K562 (cell line): ENCODE measurements around the gene IFT122. TPM values are rescaled to one million over a fixed set of nuclear protein-coding genes. Genes with fewer than 3 reads are reported as not detected.
A peak's percentile ranks its signal among the peaks of the same experiment; 100 is the strongest.

Source experiments
- ATF7 ChIP-seq: fragments of 450-650 bp; IDR thresholded peaks from 2 replicates; pipeline ENCODE4 v1.7.1; 2014; ENCODE audit warnings: mild to moderate bottlenecking, moderate library complexity
- BRD9 ChIP-seq: fragments of 450-650 bp; IDR thresholded peaks from 2 replicates; pipeline ENCODE4 v1.6.1; 2018; ENCODE audit warnings: low read depth; ENCODE audit not compliant: partially characterized antibody
- CBFA2T3 ChIP-seq: fragments of 450-650 bp; IDR thresholded peaks from 2 replicates; pipeline ENCODE4 v1.6.1; 2017
- DACH1 ChIP-seq: fragments of 450-650 bp; IDR thresholded peaks from 2 replicates; pipeline ENCODE4 v1.6.1; 2018; ENCODE audit not compliant: partially characterized antibody
- MCM3 ChIP-seq: fragments of 450-650 bp; IDR thresholded peaks from 2 replicates; pipeline ENCODE4 v1.6.1; 2016
- MEIS2 ChIP-seq: fragments of 450-650 bp; IDR thresholded peaks from 2 replicates; pipeline ENCODE4 v1.6.1; 2014; ENCODE audit warnings: mild to moderate bottlenecking; ENCODE audit not compliant: partially characterized antibody
- POLR2AphosphoS5 ChIP-seq: IDR thresholded peaks from 2 replicates; pipeline ENCODE4 v1.6.1; 2011; ENCODE audit warnings: mild to moderate bottlenecking, low read depth, low read length, moderate library complexity; ENCODE audit not compliant: control insufficient read depth, insufficient read depth
- POLR2B ChIP-seq: fragments of 450-650 bp; IDR thresholded peaks from 2 replicates; pipeline ENCODE4 v1.6.1; 2018; ENCODE audit warnings: low read depth; ENCODE audit not compliant: partially characterized antibody
- POLR2H ChIP-seq: IDR thresholded peaks from 2 replicates; pipeline ENCODE4 v1.6.1; 2016; ENCODE audit warnings: missing genetic modification characterization, low read depth, mild to moderate bottlenecking, control low read depth, missing compliant biosample characterization, moderate library complexity
- RBM25 ChIP-seq: fragments of 200-400 bp; formaldehyde crosslinking; IDR thresholded peaks from 2 replicates; pipeline ENCODE4 v1.6.1; 2018; ENCODE audit warnings: low read length, low read depth, moderate library complexity; ENCODE audit not compliant: severe bottlenecking
- TBP ChIP-seq: optimal IDR thresholded peaks from 2 replicates; pipeline ENCODE3; 2011; ENCODE audit warnings: low read depth, low read length, improper control_type of control experiment
- ZNF217 ChIP-seq: sonication (generic); formaldehyde crosslinking; IDR thresholded peaks from 2 replicates; pipeline ENCODE4 v1.8.0; 2022; ENCODE audit warnings: mild to moderate bottlenecking, missing genetic modification reagents
- ZNF589 ChIP-seq: fragments of 200-800 bp; sonication (Bioruptor generic); IDR thresholded peaks from 2 replicates; pipeline ENCODE4 v1.6.1; 2016; ENCODE audit warnings: low read depth, missing genetic modification characterization, missing compliant biosample characterization
- ZNF668 ChIP-seq: fragments of 250-450 bp; sonication (Bioruptor Pico); IDR thresholded peaks from 2 replicates; pipeline ENCODE4 v1.8.0; 2022; ENCODE audit warnings: mild to moderate bottlenecking, inconsistent platforms
- polyA plus RNA-seq, 8 experiments: library from polyadenylated mRNA; depleted of rRNA in 4 of 8; stranded (reverse) in 5 of 8; unstranded in 3 of 8; fragments of >200 nt; fragmentation: Nextera tagmentation in 2 of 8; fragmentation: Illumina TruSeq in 1 of 8; extraction: Ambion mirVana in 2 of 8; extraction: Trizol in 1 of 8; gene quantifications; 2 replicates each; pipeline versions ENCODE4 v1.2.1 to v1.2.3, GENCODE V29; 2011 to 2014; ENCODE audit warnings: inconsistent platforms in 1 of 8, missing spikeins in 1 of 8
- total RNA-seq, 7 experiments: library from RNA; depleted of rRNA in 6 of 7; stranded (reverse); fragments of >200 nt in 6 of 7; fragmentation: Illumina TruSeq in 2 of 7; extraction: Trizol in 2 of 7; gene quantifications; 2 replicates each; pipeline versions ENCODE4 v1.2.1 to v1.2.3, GENCODE V29; 2011 to 2021; ENCODE audit warnings: low replicate concordance in 1 of 7
- TF ChIP-seq, protein P1 (sequence below): fragments of 450-650 bp; IDR thresholded peaks from 2 replicates; pipeline ENCODE4 v1.7.0; 2016; ENCODE audit warnings: borderline replicate concordance
- TF ChIP-seq, protein P2 (sequence below): sonication (generic); formaldehyde crosslinking; IDR thresholded peaks from 2 replicates; pipeline ENCODE4 v1.9.0; 2022; ENCODE audit warnings: mild to moderate bottlenecking, missing genetic modification reagents
- TF ChIP-seq, protein P3 (sequence below): IDR thresholded peaks from 2 replicates; pipeline ENCODE4 v1.6.1; 2012; ENCODE audit warnings: low read depth, low read length, improper control_type of control experiment, borderline replicate concordance

The IFT122 gene
- total and polyA plus RNA-seq, 9 of the 15 experiments (the other 6 are each of a cell fraction or from before 2014, with no cell fraction given), result 2.4 to 11.5 (median 7.7) TPM

DNA sequence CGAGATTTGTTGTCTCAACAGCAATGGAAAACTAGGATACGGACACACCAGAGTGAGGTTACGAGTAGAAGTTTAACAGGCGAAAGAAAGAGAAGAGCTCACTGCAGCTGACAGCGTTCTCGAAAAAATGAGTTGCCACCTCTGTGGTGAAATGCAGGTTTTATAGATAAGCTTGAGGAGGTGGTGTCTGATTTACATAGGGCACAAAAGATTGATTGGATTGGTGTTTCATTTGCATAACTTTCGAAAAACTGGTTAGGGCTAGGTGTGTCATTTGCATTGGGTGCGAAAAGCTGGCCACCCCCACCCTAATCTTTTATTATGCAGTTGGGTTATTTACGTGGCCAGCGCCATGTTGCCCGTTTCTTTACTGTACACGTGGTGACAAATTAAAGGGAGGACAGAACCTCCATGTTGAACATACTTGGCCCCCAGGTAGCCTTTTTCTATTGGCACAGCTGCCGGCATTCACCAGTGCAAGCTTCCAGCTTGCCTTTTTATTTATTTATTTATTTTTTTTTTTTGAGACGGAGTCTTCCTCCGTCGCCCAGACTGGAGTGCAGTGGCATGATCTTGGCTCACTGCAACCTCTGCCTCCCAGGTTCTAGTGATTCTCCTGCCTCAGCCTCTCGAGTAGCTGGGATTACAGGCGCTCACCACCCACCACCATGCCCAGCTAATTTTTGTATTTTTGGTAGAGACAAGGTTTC, 8.3 kb downstream of the IFT122 start (continued):
- TF ChIP-seq, protein P1, sequence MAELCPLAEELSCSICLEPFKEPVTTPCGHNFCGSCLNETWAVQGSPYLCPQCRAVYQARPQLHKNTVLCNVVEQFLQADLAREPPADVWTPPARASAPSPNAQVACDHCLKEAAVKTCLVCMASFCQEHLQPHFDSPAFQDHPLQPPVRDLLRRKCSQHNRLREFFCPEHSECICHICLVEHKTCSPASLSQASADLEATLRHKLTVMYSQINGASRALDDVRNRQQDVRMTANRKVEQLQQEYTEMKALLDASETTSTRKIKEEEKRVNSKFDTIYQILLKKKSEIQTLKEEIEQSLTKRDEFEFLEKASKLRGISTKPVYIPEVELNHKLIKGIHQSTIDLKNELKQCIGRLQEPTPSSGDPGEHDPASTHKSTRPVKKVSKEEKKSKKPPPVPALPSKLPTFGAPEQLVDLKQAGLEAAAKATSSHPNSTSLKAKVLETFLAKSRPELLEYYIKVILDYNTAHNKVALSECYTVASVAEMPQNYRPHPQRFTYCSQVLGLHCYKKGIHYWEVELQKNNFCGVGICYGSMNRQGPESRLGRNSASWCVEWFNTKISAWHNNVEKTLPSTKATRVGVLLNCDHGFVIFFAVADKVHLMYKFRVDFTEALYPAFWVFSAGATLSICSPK, result 0 out of 2 replicates have a peak, but pooled peaks have one; percentile 18
- no peak for TF ChIP-seq ZNF217 (CRISPR knock-in tag)
- TF ChIP-seq POLR2H (tag), result peak; percentile 94
- TF ChIP-seq MEIS2, result peak; percentile 91
- TF ChIP-seq POLR2AphosphoS5, result peak; percentile 85
- peak; percentile 69; the same call in 1 of the 2 replicates for TF ChIP-seq ZNF589 (CRISPR knock-in tag)
- no peak for TF ChIP-seq ZNF668 (CRISPR knock-in tag)
- no peak for TF ChIP-seq RBM25
- TF ChIP-seq TBP, result peak; percentile 93
- TF ChIP-seq, protein P2, sequence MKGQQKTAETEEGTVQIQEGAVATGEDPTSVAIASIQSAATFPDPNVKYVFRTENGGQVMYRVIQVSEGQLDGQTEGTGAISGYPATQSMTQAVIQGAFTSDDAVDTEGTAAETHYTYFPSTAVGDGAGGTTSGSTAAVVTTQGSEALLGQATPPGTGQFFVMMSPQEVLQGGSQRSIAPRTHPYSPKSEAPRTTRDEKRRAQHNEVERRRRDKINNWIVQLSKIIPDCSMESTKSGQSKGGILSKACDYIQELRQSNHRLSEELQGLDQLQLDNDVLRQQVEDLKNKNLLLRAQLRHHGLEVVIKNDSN (CRISPR knock-in tag), result no peak
- TF ChIP-seq ATF7, result 0 out of 2 replicates have a peak, but pooled peaks have one; percentile 15
- TF ChIP-seq, protein P3, sequence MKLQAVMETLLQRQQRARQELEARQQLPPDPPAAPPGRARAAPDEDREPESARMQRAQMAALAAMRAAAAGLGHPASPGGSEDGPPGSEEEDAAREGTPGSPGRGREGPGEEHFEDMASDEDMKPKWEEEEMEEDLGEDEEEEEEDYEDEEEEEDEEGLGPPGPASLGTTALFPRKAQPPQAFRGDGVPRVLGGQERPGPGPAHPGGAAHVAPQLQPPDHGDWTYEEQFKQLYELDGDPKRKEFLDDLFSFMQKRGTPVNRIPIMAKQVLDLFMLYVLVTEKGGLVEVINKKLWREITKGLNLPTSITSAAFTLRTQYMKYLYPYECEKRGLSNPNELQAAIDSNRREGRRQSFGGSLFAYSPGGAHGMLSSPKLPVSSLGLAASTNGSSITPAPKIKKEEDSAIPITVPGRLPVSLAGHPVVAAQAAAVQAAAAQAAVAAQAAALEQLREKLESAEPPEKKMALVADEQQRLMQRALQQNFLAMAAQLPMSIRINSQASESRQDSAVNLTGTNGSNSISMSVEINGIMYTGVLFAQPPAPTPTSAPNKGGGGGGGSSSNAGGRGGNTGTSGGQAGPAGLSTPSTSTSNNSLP, result peak; percentile 80
- TF ChIP-seq CBFA2T3, result peak; percentile 38; the same call in 1 of the 2 replicates
- no peak for TF ChIP-seq MCM3
- peak; percentile 16 for TF ChIP-seq DACH1
- peak; percentile 96 for TF ChIP-seq POLR2B
- TF ChIP-seq BRD9, result peak; percentile 62
